A673 (cell line): ENCODE results near the gene TRIM14. TPM values are rescaled to one million over a fixed set of nuclear protein-coding genes. Genes with fewer than 3 reads are reported as not detected.

ENCODE experiments used
- BruUV-seq: library from RNA; stranded (reverse); fragments of 400-500 nt; replicated peaks from 2 replicates; lab custom pipeline; 2021; lab: Mats Ljungman, UMichigan
- CTCF ChIA-PET: fragments of 300-600 bp; sonication (Branson Sonifier 250); formaldehyde crosslinking; loops from one replicate; lab custom pipeline; 2022; ENCODE audit warnings: antibody characterized with exemption; lab: Charles Lee
- POLR2A ChIA-PET: fragments of 300-600 bp; sonication (Branson Sonifier 250); formaldehyde crosslinking; loops from one replicate; lab custom pipeline; 2022; ENCODE audit warnings: antibody characterized with exemption; ENCODE audit not compliant: low non-redundant PET; lab: Charles Lee
- DNase-seq: peaks from one replicate; pipeline ENCODE4 v3.0.0-alpha.2; 2015; ENCODE audit warnings: low spot score
- H3K27ac ChIP-seq: fragments of 200-600 bp; sonication (generic); 2 replicates; pipeline ENCODE4 v1.5.1; 2016; ENCODE audit warnings: mixed run types, low read depth, mild to moderate bottlenecking, mixed read lengths, antibody characterized with exemption, low read length; ENCODE audit not compliant: poor library complexity, severe bottlenecking
- H3K27me3 ChIP-seq: fragments of 200-600 bp; sonication (generic); replicated peaks from 2 replicates; pipeline ENCODE4 v1.6.1; 2017; ENCODE audit warnings: mixed run types, low read depth, mild to moderate bottlenecking, mixed read lengths, antibody characterized with exemption, low read length; ENCODE audit not compliant: insufficient read depth, poor library complexity
- H3K36me3 ChIP-seq: fragments of 200-600 bp; sonication (generic); 2 replicates; pipeline ENCODE4 v1.6.1; 2016; ENCODE audit warnings: mixed run types, mild to moderate bottlenecking, mixed read lengths, antibody characterized with exemption, low read length; ENCODE audit not compliant: insufficient read depth, poor library complexity, severe bottlenecking
- H3K4me1 ChIP-seq: fragments of 200-600 bp; sonication (generic); 2 replicates; pipeline ENCODE4 v1.6.1; 2017; ENCODE audit warnings: mixed run types, mild to moderate bottlenecking, mixed read lengths, antibody characterized with exemption, low read length; ENCODE audit not compliant: insufficient read depth, poor library complexity, severe bottlenecking
- H3K4me3 ChIP-seq: fragments of 200-600 bp; sonication (generic); 2 replicates; pipeline ENCODE4 v1.5.1; 2016; ENCODE audit warnings: low read depth, mixed run types, mild to moderate bottlenecking, mixed read lengths, low read length; ENCODE audit not compliant: poor library complexity, severe bottlenecking
- H3K9me3 ChIP-seq: fragments of 200-600 bp; sonication (generic); 2 replicates; pipeline ENCODE4 v1.6.1; 2016; ENCODE audit warnings: mixed run types, low read depth, mild to moderate bottlenecking, mixed read lengths, antibody characterized with exemption, low read length; ENCODE audit not compliant: poor library complexity, severe bottlenecking
- EZH2 ChIP-seq: fragments of 200-600 bp; sonication (generic); IDR thresholded peaks from 2 replicates; pipeline ENCODE4 v1.6.1; 2017; ENCODE audit warnings: borderline replicate concordance, low read depth, mild to moderate bottlenecking, mixed read lengths, antibody characterized with exemption, low read length; ENCODE audit not compliant: poor library complexity, severe bottlenecking
- intact Hi-C: fragments of 100-400 bp; cut with micrococcal nuclease; formaldehyde crosslinking; loops from one replicate; pipeline ENCODE4 v1.10.0; 2022; ENCODE audit not compliant: unreplicated experiment
- total RNA-seq: library from RNA; stranded (reverse); gene quantifications from 2 replicates; pipeline ENCODE4 v1.2.3, GENCODE V29; 2021
- TF ChIP-seq, protein P1 (sequence below): fragments of 300-800, 200-600 bp; sonication (generic); conservative IDR thresholded peaks from 2 replicates; pipeline ENCODE4 v1.5.1; 2017; ENCODE audit warnings: low read depth, mild to moderate bottlenecking, antibody characterized with exemption, low read length, moderate library complexity, mixed read lengths

Gene TRIM14
- total RNA-seq, 1 experiment from 2014 or later = 3.8 TPM

DNA sequence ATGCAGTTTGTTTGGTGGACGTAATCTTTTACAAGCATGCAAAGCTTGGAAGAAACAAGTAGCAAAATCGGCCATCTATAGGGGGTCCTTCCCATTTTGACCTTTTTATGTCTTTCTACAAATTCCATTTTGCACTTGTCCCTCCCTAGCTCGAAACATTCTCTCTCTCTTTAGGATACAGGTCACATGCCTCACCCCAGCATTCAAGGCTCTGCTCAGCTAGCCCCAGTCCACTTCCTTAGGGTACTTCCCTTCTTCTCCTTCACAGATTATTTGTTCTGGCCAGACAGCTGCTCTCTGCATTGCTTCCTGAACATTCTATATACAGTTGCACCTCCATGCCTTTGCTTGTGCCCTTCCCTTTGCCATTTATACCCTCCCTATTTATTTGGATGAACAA lies 31.7 kb upstream of the TRIM14 start:
- intact Hi-C loops = no loop called here
- ChIA-PET POLR2A (no interaction called here), CTCF (no interaction called here)
- H3K9me3 ChIP-seq = no peaks in the 10 kb centered on the region
- DNase-seq = no peak
- no peaks in the 10 kb centered on the region for H3K27me3 ChIP-seq
- no peaks in the 10 kb centered on the region for H3K36me3 ChIP-seq
- no peaks in the 10 kb centered on the region for H3K4me1 ChIP-seq
- TF ChIP-seq, protein P1, sequence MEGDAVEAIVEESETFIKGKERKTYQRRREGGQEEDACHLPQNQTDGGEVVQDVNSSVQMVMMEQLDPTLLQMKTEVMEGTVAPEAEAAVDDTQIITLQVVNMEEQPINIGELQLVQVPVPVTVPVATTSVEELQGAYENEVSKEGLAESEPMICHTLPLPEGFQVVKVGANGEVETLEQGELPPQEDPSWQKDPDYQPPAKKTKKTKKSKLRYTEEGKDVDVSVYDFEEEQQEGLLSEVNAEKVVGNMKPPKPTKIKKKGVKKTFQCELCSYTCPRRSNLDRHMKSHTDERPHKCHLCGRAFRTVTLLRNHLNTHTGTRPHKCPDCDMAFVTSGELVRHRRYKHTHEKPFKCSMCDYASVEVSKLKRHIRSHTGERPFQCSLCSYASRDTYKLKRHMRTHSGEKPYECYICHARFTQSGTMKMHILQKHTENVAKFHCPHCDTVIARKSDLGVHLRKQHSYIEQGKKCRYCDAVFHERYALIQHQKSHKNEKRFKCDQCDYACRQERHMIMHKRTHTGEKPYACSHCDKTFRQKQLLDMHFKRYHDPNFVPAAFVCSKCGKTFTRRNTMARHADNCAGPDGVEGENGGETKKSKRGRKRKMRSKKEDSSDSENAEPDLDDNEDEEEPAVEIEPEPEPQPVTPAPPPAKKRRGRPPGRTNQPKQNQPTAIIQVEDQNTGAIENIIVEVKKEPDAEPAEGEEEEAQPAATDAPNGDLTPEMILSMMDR = no peak
- TF ChIP-seq EZH2 = no peak
- no peak overlapping the region for H3K27ac ChIP-seq
- BruUV-seq = no TSS peak
- H3K4me3 ChIP-seq = no peak overlapping the region

- TF ChIP-seq, protein P1 = no peak
- no peak for TF ChIP-seq EZH2
- Histone ChIP-seq H3K27ac (no peak overlapping the region), H3K4me1 (no peaks in the 10 kb centered on the region), H3K9me3 (no peaks in the 10 kb centered on the region), H3K36me3 (no peaks in the 10 kb centered on the region), H3K4me3 (no peak overlapping the region), H3K27me3 (no peaks in the 10 kb centered on the region)
- BruUV-seq = no TSS peak
- intact Hi-C loops = no loop called here
- ChIA-PET CTCF (no interaction called here), POLR2A (no interaction called here)
- DNase-seq = no peak
These were observed 31.1 kb upstream of the TRIM14 start for GRCh38 chr9:98150164-98150563.

DNA sequence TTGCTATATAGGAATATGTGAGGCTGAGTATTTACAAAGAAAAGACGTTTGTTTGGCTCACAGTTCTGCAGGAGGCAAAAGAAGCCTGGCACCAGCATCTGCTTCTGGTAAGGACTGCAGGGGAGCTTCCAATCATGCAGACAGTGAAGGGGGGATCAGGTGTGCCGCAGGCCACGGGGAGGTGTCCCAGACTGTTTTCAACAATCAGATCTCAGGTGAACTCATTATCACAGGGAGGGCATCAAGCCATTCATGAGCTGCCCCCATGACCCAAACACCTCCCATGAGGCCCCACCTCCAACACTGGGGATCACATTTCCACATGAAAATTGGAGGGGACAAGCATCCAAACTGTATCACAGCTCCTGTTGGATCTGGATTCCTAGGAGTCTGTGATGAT lies 30.4 kb upstream of the TRIM14 start:
- Histone ChIP-seq H3K27ac (no peak overlapping the region), H3K36me3 (no peaks in the 10 kb centered on the region), H3K27me3 (no peaks in the 10 kb centered on the region), H3K4me1 (no peaks in the 10 kb centered on the region), H3K4me3 (no peak overlapping the region), H3K9me3 (no peaks in the 10 kb centered on the region)
- ChIA-PET POLR2A (no interaction called here), CTCF (no interaction called here)
- TF ChIP-seq, protein P1 = no peak
- no peak for TF ChIP-seq EZH2
- DNase-seq = no peak
- no TSS peak for BruUV-seq
- intact Hi-C loops = no loop called here
